NT2/D1 (cell line): ENCODE measurements around the gene RPS5.

ENCODE experiments used
- SUZ12 ChIP-seq: IDR thresholded peaks from 2 replicates; pipeline ENCODE4 v1.6.1; 2011; ENCODE audit not compliant: insufficient read length, insufficient read depth; ENCODE audit errors: extremely low read depth
- ZNF274 ChIP-seq: IDR thresholded peaks from 2 replicates; pipeline ENCODE4 v1.6.1; 2011; ENCODE audit warnings: mild to moderate bottlenecking, low read depth, low read length

DNA sequence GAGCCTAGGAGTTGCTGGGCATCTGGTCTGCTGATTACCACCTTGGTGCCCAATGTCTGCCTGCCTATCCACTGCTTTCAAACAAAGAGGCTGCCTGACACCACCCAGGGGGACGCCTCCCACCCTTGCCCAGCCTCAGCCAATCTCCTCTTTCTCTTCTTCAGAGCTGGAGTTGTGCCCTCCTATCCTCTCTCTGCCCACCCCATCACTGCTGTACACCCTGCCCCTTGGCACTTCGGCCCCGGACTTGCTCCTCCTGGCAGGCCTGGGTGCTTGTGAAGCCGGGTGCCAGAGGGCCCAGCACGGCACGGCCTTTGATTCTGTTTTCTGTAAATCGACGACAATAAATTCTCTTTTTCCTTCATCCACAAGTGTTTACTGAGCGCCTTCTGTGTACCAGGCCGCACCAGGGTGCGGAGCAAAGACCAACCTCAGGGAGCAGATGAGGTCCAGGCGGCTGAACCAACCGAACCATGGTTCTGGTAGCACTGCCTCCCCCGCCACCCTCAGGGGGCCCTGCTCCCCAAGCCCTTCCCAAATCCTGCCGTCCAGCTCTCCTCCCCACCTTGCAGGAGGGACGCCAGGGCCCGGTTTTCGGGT lies 13.3 kb downstream of the RPS5 start:
- no peak for TF ChIP-seq ZNF274
- no peak for TF ChIP-seq SUZ12
